Fibroblast of lung (primary cell): ENCODE results near the gene MYLK.

Experiments
- EZH2 ChIP-seq: IDR thresholded peaks from 2 replicates; pipeline ENCODE4 v1.5.1; 2012; ENCODE audit warnings: low read length, control low read depth, mild to moderate bottlenecking; ENCODE audit errors: missing control alignments
- TF ChIP-seq, protein P1 (sequence below), 2 donors: IDR thresholded peaks in 1 of 2; conservative IDR thresholded peaks in 1 of 2; 1 replicate in 1 of 2; 2 replicates in 1 of 2; pipeline ENCODE4 v1.5.1; 2011 to 2012; ENCODE audit warnings: low read length in 2 of 2, control low read depth in 1 of 2, inconsistent platforms in 1 of 2, low read depth in 1 of 2, mild to moderate bottlenecking in 1 of 2

DNA sequence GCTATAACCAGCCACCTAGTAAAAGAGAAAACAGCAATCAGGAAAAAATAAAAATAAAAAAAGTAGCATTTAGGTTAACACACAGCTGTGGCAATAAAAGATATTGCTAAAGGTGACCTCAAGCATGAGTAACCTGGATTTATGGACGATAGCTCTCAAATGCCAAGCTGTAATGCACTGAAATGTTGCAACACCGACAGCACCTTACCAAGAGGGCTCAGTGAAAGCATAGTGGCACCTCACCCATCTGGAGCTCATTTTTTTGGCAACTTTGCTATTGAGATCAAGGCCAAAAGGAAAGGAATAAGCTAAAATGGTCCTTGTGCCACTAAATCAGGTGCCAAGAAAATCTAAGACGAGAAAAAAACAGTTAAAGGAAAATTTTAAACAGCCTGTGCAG lies 301.8 kb downstream of the MYLK start:
- TF ChIP-seq, protein P1, sequence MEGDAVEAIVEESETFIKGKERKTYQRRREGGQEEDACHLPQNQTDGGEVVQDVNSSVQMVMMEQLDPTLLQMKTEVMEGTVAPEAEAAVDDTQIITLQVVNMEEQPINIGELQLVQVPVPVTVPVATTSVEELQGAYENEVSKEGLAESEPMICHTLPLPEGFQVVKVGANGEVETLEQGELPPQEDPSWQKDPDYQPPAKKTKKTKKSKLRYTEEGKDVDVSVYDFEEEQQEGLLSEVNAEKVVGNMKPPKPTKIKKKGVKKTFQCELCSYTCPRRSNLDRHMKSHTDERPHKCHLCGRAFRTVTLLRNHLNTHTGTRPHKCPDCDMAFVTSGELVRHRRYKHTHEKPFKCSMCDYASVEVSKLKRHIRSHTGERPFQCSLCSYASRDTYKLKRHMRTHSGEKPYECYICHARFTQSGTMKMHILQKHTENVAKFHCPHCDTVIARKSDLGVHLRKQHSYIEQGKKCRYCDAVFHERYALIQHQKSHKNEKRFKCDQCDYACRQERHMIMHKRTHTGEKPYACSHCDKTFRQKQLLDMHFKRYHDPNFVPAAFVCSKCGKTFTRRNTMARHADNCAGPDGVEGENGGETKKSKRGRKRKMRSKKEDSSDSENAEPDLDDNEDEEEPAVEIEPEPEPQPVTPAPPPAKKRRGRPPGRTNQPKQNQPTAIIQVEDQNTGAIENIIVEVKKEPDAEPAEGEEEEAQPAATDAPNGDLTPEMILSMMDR (conservative IDR thresholded peaks at IDR 0.05 in 1 of 2, IDR thresholded peaks at IDR 0.05 in 1 of 2; ENCODE audit: low read depth in 1 of 2, low read length in 2 of 2): no peak
- TF ChIP-seq EZH2: no peak
